Measurements from ENCODE around the gene PCSK6. TPM values are rescaled to one million over a fixed set of nuclear protein-coding genes. Genes with fewer than 3 reads are reported as not detected.

PCSK6 gene
- total RNA-seq, 1 donor from 2014 or later = 1.3 TPM

GRCh38 chr15:101472033-101472432, 17.5 kb downstream of the PCSK6 start:
- Histone ChIP-seq H2AFZ (ENCODE audit: low read depth, low read length) (no peak overlapping the region), H3K27ac (ENCODE audit: low read depth, low read length) (no peak overlapping the region), H4K20me1 (ENCODE audit: insufficient read depth, low read length) (no peaks in the 10 kb centered on the region), H3K4me3 (ENCODE audit: insufficient read depth, low read depth, low read length) (no peak overlapping the region), H3K79me2 (ENCODE audit: insufficient read depth, low read length) (no peaks in the 10 kb centered on the region), H3K4me2 (ENCODE audit: low read length) (no peak overlapping the region), H3K27me3 (ENCODE audit: insufficient read depth, low read length) (peaks cover 9% of the 10 kb centered on the region), H3K4me1 (ENCODE audit: insufficient read depth, low read length) (no peaks in the 10 kb centered on the region), H3K9me3 (ENCODE audit: insufficient read depth, low read depth, low read length) (no peaks in the 10 kb centered on the region), H3K9ac (ENCODE audit: low read length) (no peak overlapping the region), H3K36me3 (ENCODE audit: insufficient read depth, low read length) (no peaks in the 10 kb centered on the region)
- Mint-ChIP-seq H3K27ac (ENCODE audit: unreplicated experiment) (no peak overlapping the region), H3K27me3 (ENCODE audit: low read depth, unreplicated experiment) (peaks cover 20% of the 10 kb centered on the region), H3K4me3 (ENCODE audit: unreplicated experiment) (no peak overlapping the region), H3K4me1 (ENCODE audit: low read depth, unreplicated experiment) (no peaks in the 10 kb centered on the region), H3K9me3 (ENCODE audit: unreplicated experiment) (no peaks in the 10 kb centered on the region), H3K36me3 (ENCODE audit: low read depth, unreplicated experiment) (peaks cover 2% of the 10 kb centered on the region)
- FAIRE-seq (no peak), DNase-seq (ENCODE audit: low read depth) (no peak)
- TF ChIP-seq EZH2 (IDR thresholded peaks at IDR 0.05; ENCODE audit: insufficient read depth, low read length) = no peak
- TF ChIP-seq CTCF (IDR thresholded peaks at IDR 0.05; ENCODE audit: insufficient read depth, low read depth, low read length) = no peak

GRCh38 chr15:101470548-101471239, 18.8 kb downstream of the PCSK6 start:
- no peak overlapping the region for H3K9ac ChIP-seq (ENCODE audit: low read length)
- no peaks in the 10 kb centered on the region for H3K79me2 ChIP-seq (ENCODE audit: insufficient read depth, low read length)
- no peak overlapping the region for H3K27ac Mint-ChIP-seq (ENCODE audit: unreplicated experiment)
- no peak overlapping the region for H2AFZ ChIP-seq (ENCODE audit: low read depth, low read length)
- no peaks in the 10 kb centered on the region for H3K9me3 ChIP-seq (ENCODE audit: insufficient read depth, low read depth, low read length)
- H3K27me3 ChIP-seq (ENCODE audit: insufficient read depth, low read length) = peaks cover 9% of the 10 kb centered on the region
- H3K9me3 Mint-ChIP-seq (ENCODE audit: unreplicated experiment) = peaks cover 1% of the 10 kb centered on the region
- no peak overlapping the region for H3K4me3 Mint-ChIP-seq (ENCODE audit: unreplicated experiment)
- no peaks in the 10 kb centered on the region for H3K4me1 ChIP-seq (ENCODE audit: insufficient read depth, low read length)
- no peak overlapping the region for H3K27ac ChIP-seq (ENCODE audit: low read depth, low read length)
- no peak overlapping the region for H3K4me3 ChIP-seq (ENCODE audit: insufficient read depth, low read depth, low read length)
- no peak for TF ChIP-seq CTCF (IDR thresholded peaks at IDR 0.05; ENCODE audit: insufficient read depth, low read depth, low read length)
- DNase-seq (ENCODE audit: low read depth) (no peak), FAIRE-seq (no peak)
- H3K4me1 Mint-ChIP-seq (ENCODE audit: low read depth, unreplicated experiment) = no peaks in the 10 kb centered on the region
- H3K36me3 Mint-ChIP-seq (ENCODE audit: low read depth, unreplicated experiment) = peaks cover 2% of the 10 kb centered on the region
- H3K36me3 ChIP-seq (ENCODE audit: insufficient read depth, low read length) = no peaks in the 10 kb centered on the region
- H4K20me1 ChIP-seq (ENCODE audit: insufficient read depth, low read length) = no peaks in the 10 kb centered on the region
- H3K4me2 ChIP-seq (ENCODE audit: low read length) = no peak overlapping the region
- peaks cover 21% of the 10 kb centered on the region for H3K27me3 Mint-ChIP-seq (ENCODE audit: low read depth, unreplicated experiment)

DNA sequence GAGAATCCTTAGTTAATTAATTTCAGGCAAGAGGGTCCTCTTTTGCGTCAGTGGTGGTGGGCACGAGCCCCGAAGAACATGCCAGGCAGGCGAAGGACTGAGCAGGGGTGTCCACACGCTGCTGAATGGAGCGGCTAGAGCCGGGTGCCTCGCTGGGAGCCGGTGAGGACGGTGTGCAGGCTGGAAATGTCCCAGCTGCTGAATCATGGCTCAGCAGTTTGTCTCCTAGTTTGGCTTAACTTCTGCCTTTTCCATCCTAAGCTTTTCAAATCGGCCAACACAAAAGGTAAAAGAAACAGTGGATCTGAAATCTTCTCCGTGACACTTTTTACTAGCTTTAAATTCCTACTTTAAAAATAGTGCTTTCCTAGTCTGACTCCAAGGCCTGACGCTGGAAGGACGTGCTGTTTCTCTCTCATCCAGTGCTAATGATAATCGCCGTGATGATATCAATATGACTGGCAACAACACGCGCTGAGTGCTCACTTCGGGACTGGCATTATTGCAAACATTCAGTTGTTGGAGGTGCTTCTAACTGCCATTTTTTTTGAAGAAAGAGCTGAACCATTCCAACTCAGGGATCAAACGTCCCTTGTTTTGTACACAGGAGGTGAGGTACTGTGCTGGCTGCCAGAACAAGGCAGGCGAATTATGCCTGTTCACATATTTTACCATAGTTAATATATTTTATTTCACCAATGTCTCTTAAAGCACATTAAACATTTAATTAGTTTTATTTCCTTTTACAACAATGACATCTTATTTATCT, 19.8 kb downstream of the PCSK6 start:
- H3K9me3 ChIP-seq (ENCODE audit: insufficient read depth, low read depth, low read length) = no peaks in the 10 kb centered on the region
- no peak overlapping the region for H3K27ac ChIP-seq (ENCODE audit: low read depth, low read length)
- no peak for FAIRE-seq
- H3K4me2 ChIP-seq (ENCODE audit: low read length) = no peak overlapping the region
- H3K36me3 Mint-ChIP-seq (ENCODE audit: low read depth, unreplicated experiment) = peaks cover under 1% of the 10 kb centered on the region
- H4K20me1 ChIP-seq (ENCODE audit: insufficient read depth, low read length) = no peaks in the 10 kb centered on the region
- H3K4me3 Mint-ChIP-seq (ENCODE audit: unreplicated experiment) = no peak overlapping the region
- H3K79me2 ChIP-seq (ENCODE audit: insufficient read depth, low read length) = no peaks in the 10 kb centered on the region
- no peak overlapping the region for H3K9ac ChIP-seq (ENCODE audit: low read length)
- no peak for DNase-seq (ENCODE audit: low read depth)
- TF ChIP-seq EZH2 (IDR thresholded peaks at IDR 0.05; ENCODE audit: insufficient read depth, low read length) (no peak), CTCF (IDR thresholded peaks at IDR 0.05; ENCODE audit: insufficient read depth, low read depth, low read length) (no peak)
- no peak overlapping the region for H3K27ac Mint-ChIP-seq (ENCODE audit: unreplicated experiment)
- H3K4me1 ChIP-seq (ENCODE audit: insufficient read depth, low read length) = no peaks in the 10 kb centered on the region
- H3K27me3 Mint-ChIP-seq (ENCODE audit: low read depth, unreplicated experiment) = peaks cover 17% of the 10 kb centered on the region
- no peaks in the 10 kb centered on the region for H3K36me3 ChIP-seq (ENCODE audit: insufficient read depth, low read length)
- no peak overlapping the region for H2AFZ ChIP-seq (ENCODE audit: low read depth, low read length)
- H3K4me1 Mint-ChIP-seq (ENCODE audit: low read depth, unreplicated experiment) = no peaks in the 10 kb centered on the region
- peaks cover 1% of the 10 kb centered on the region for H3K9me3 Mint-ChIP-seq (ENCODE audit: unreplicated experiment)
- peaks cover 9% of the 10 kb centered on the region for H3K27me3 ChIP-seq (ENCODE audit: insufficient read depth, low read length)
- H3K4me3 ChIP-seq (ENCODE audit: insufficient read depth, low read depth, low read length) = no peak overlapping the region
